HL-60/S4 treated with phorbol 12-myristate 13-acetate at 8.2 ng/mL for 4 days and 3 days (cell line): ENCODE data around the gene AKAP13.

ENCODE experiments used
- in situ Hi-C: fragments of 300-500 bp; cut with MboI; formaldehyde crosslinking; loops from 2 replicates; pipeline ENCODE4 v1.15.0; 2022; ENCODE audit warnings: low sequenced_read_pairs

The AKAP13 gene

GRCh38 chr15:85758655-85758978 lies 378.2 kb downstream of the AKAP13 start:
- in situ Hi-C loops, result no loop called here

GRCh38 chr15:85759376-85759775 lies 379.0 kb downstream of the AKAP13 start:
- in situ Hi-C loops, result no loop called here

DNA sequence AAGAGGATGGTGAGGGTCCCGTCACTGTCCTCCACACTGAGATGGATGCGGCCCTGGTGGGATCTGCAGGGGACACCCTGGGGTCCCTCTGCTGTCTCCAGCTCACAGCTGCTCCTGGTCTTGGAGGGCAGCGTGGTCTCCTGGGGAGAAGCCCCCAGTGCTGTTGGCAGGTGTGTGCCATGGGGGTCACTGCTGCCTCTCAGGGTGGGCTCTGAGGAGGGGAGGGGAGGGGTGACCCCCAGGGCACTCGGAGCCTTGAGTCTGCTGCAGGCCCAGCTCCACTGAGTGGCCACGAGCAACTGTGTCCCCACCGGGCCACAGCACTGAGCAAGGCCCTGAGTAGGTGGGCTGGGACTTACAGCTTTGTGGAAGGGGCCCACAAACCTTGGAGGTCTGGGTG lies 379.6 kb downstream of the AKAP13 start:
- in situ Hi-C loops, result loop anchor here (10.0 kb wide), 1 partner anchor 75 kb away; no protein-coding TSS in a partner anchor

- in situ Hi-C loops, result loop anchor here (10.0 kb wide), 1 partner anchor 74 kb away; no protein-coding TSS in a partner anchor
Observed at GRCh38 chr15:85760531-85761371, 380.3 kb downstream of the AKAP13 start.

- in situ Hi-C loops, result loop anchor here (10.0 kb wide), 1 partner anchor 73 kb away; no protein-coding TSS in a partner anchor
Observed at GRCh38 chr15:85761635-85762034, 381.2 kb downstream of the AKAP13 start.

DNA sequence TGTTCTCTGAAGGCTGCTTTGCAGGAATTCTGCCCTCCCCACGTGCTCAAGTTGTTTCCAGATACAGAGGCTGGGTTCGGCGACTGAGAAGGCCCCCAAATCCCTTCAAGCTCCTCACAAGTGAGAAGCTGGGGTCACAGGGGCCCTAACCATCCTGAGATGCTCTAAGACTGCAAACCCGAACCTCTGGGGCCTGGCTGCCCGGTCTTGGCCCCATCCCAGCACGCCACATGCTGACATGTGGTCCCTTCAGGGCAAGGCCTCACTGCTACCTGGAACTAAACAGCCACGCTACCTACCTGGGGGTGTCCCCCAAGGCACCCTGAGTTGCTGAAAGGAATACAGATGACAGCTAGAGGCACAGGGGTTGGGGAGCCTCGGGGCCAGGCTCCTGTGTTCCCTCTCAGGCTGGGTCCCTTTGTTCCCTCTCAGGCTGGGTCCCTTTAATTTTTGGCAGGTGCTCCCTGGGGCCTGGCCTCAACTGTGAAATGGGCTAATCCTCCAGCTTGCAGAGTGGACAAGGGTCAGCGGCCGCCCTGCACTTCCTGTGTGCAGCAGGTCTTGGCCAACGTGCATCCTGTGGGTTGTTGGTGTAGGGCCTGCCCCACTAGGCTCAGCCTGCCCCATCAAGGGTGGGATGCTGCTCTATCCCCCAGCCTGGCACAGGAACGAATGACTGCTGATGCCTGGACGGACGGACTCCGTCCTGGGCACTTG lies 381.8 kb downstream of the AKAP13 start:
- in situ Hi-C loops, result loop anchor here (10.0 kb wide), 1 partner anchor 73 kb away; no protein-coding TSS in a partner anchor

DNA sequence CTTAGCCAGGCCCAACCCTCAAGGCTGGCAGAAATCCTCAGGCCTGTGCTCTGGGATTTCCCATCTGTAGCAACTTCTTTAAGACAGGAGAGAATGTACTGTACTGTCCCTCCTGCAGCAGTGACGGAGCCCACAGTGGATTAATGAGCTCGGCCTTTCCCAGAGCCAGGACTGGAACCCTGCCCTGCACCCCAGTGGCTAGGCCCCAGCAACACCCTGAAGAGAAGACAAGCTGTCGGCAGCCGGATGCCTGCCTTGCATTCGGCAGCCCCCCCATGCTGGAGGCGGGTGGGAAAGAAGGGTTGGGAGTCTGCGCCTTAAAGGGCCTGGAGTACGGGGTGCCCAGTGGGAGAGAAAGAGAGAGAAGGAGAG lies 382.3 kb downstream of the AKAP13 start:
- in situ Hi-C loops, result loop anchor here (10.0 kb wide), 1 partner anchor 72 kb away; no protein-coding TSS in a partner anchor

- in situ Hi-C loops, result loop anchor here (10.0 kb wide), 1 partner anchor 72 kb away; no protein-coding TSS in a partner anchor
Observed at GRCh38 chr15:85763157-85763556, 382.8 kb downstream of the AKAP13 start.

DNA sequence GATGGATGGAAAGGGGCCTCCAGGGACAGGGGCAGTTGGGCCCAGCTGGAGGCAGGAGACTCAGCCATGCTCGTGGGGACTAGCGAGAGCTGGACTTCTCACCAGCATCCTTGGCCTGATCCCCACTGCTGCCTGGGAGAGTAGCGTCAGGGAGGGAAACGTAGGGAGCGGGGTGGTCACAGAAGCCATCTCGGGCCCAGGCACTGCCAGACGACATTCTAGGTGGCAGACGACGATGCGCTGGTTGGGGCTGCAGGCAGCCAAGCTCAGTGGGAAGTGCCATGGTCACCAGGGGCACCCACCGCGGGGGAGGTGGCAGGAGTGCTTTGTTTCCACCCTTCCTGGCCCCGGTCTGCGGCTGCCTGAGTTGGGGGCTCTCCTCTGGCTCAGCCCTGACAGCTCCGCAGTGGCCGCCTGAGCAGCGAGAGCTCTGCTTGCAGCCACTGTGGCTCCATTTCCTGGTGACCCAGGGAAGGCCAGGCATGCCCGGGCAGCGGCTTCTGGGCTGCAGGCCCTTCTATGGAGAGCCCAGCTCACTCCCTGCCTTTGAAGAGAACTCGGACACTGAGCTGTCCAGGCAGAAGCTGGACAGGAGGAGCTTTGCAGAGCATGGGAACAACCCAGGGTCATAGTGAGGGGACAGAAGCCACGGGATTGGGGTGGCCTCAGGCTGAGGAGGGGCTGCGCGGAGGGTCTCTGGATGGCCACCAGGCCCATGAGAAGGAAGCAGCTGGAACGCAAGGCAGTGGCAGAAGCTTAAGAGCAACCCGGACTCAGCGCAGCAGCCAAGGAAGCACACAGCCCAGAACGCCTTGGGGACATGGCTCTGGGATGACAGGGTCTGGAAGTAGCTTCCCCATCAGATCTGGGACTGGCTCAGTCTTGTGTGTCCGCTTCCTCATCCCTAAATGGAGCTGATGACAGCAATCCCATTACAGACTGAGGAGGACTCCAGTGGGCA lies 383.6 kb downstream of the AKAP13 start:
- in situ Hi-C loops, result loop anchor here (10.0 kb wide), 1 partner anchor 71 kb away; no protein-coding TSS in a partner anchor

GRCh38 chr15:85764649-85765277 lies 384.4 kb downstream of the AKAP13 start:
- in situ Hi-C loops, result loop anchor here (10.0 kb wide), 1 partner anchor 70 kb away; no protein-coding TSS in a partner anchor

- in situ Hi-C loops, result loop anchor here (10.0 kb wide), 1 partner anchor 69 kb away; no protein-coding TSS in a partner anchor
Observed at GRCh38 chr15:85766001-85766831, 385.8 kb downstream of the AKAP13 start.

- in situ Hi-C loops, result loop anchor here (10.0 kb wide), 1 partner anchor 67 kb away; no protein-coding TSS in a partner anchor
Observed at GRCh38 chr15:85767785-85768529, 387.6 kb downstream of the AKAP13 start.

DNA sequence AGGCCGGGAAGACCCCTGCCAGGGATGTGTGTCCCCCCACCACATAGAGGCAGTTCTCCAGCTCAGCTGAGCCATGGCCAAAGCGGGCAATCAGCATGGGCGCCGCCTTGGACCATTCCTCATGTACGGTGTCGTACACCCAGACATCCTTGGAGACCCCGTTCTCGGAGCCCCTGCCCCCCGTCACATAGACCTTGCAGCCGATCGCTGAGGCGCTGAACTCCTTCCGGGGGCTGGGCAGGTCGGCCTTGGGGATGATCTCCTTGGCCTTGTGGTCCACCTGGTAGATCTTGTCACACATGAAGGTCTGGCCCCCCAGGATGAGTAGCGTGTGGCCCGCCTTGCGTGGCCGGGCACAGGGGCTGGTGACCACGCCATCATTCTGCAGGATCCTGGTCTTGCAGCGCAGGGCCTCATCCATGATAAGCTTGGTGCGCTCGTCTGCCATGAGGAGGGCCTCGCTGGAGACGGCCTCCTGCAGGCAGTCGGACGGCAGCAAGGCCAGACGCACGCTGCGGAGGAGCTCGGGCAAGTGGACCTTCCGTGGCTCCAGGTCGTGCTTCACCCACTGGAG lies 388.3 kb downstream of the AKAP13 start:
- in situ Hi-C loops, result loop anchor here (10.0 kb wide), 1 partner anchor 66 kb away; no protein-coding TSS in a partner anchor

GRCh38 chr15:85769182-85769900 lies 388.9 kb downstream of the AKAP13 start:
- in situ Hi-C loops, result loop anchor here (10.0 kb wide), 1 partner anchor 65 kb away; no protein-coding TSS in a partner anchor

- in situ Hi-C loops, result no loop called here
Observed at GRCh38 chr15:85770096-85771041, 390.0 kb downstream of the AKAP13 start.

DNA sequence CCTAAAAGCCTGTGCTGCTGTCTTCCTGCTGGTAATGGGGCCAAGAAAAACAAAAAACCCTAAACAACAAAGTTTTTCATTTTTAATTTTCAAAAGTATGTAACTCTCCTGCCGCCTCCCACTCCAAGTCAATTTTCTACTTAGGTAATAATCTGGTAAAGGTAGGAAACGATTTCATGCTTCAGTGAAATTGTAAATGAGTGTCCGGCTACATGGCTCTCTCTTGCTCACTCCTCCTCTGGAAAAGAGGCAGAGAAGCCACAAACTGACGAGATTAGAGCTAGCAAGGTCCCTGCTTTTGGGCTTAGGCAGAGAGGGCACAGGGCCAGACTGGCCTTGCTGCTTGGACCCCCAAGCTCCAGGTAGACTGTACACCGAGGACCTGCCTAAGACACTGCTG lies 390.9 kb downstream of the AKAP13 start:
- in situ Hi-C loops, result no loop called here
